Right hindlimb (tissue), 1 donor: ENCODE data around the gene PPP1R15A.
"Not testable (repeated sequence)": the region's sequence is repeated elsewhere in the genome, so short reads cannot be mapped to it uniquely, and the experiment has no call there.

Source experiments
- DNase-seq: peaks from one replicate; pipeline ENCODE4 v3.0.0-alpha.2; 2018

PPP1R15A gene

GRCh38 chr19:48915757-48916156, 43.5 kb downstream of the PPP1R15A start:
- DNase-seq = no peak

DNA sequence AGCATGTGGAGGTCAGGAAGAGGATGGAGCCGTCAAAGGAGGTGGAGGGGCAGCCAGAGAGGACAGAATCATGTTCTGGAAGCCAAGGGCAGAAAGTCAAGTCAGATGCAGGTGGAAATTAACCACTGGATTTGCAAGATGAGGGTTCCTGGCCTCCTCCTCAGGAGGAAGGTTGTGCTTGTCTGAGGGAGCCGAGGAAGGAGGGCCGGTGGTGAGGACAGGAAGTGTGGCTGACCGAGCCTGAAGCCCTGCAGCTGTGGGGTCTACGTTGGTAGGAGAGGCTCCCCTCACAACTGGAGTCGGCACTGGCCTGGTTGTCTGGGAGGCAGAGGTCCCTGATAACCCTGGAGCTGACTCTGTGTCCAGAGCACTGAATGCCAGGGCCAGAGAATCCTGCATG, 45.9 kb downstream of the PPP1R15A start:
- DNase-seq = no peak

GRCh38 chr19:48918801-48919247, 46.6 kb downstream of the PPP1R15A start:
- no peak for DNase-seq

- DNase-seq = not testable (repeated sequence)
Measured at GRCh38 chr19:48919271-48919670, 47.0 kb downstream of the PPP1R15A start.

DNA sequence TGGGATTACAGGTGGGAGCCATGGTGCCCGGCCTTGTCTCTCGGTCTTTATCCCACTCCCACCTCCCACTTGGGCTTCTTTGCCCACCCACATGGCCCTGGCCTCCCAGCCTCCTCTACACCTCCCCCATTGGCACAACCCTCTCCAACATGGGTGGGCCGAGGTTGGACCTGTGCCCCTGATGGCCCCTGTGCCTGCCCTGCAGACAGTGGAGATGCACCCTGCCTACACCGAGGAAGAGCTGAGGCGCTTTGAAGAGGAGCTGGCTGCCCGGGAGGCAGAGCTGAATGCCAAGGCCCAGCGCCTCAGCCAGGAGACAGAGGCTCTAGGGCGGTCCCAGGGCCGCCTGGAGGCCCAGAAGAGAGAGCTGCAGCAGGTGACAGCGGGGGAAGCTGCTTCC, 48.7 kb downstream of the PPP1R15A start:
- no peak for DNase-seq

GRCh38 chr19:48921721-48922500, 49.7 kb downstream of the PPP1R15A start:
- DNase-seq = no peak

GRCh38 chr19:48922548-48923490, 50.6 kb downstream of the PPP1R15A start:
- no peak for DNase-seq

DNA sequence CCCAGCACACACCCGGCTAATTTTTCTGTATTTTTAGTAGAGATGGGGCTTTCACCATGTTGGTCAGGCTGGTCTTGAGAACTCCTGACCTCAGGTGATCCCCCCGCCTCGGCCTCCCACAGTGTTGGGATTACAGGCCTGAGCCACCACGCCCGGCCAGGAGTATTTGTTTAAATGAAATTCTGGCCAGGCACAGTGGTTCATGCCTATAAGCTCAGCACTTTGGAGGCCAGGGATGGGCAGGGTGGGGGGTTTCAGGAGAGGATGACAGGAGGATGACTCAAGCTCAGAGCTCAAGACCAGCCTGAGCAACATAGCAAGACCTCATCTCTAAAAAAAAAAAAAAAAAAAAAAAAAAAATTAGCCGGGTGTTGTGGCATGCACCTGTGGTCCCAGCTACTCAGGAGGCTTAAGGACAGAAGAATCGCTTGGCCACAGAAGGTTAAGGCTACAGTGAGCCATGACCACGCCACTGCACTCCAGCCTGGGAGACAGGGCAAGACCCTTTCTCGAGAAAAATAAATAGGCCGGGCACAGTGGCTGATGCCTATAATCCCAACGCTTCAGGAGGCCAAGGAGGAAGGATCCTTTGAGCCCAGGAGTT, 53.1 kb downstream of the PPP1R15A start:
- DNase-seq = no peak
